ENCODE measurements around the gene SMYD3. TPM values are rescaled to one million over a fixed set of nuclear protein-coding genes. Genes with fewer than 3 reads are reported as not detected.
A peak's percentile ranks its signal among the peaks of the same experiment; 100 is the strongest.

SMYD3 gene
- total and polyA plus RNA-seq, 8 donors, result 20.4 to 35.1 (median 24.3) TPM

- TF ChIP-seq, protein P1, sequence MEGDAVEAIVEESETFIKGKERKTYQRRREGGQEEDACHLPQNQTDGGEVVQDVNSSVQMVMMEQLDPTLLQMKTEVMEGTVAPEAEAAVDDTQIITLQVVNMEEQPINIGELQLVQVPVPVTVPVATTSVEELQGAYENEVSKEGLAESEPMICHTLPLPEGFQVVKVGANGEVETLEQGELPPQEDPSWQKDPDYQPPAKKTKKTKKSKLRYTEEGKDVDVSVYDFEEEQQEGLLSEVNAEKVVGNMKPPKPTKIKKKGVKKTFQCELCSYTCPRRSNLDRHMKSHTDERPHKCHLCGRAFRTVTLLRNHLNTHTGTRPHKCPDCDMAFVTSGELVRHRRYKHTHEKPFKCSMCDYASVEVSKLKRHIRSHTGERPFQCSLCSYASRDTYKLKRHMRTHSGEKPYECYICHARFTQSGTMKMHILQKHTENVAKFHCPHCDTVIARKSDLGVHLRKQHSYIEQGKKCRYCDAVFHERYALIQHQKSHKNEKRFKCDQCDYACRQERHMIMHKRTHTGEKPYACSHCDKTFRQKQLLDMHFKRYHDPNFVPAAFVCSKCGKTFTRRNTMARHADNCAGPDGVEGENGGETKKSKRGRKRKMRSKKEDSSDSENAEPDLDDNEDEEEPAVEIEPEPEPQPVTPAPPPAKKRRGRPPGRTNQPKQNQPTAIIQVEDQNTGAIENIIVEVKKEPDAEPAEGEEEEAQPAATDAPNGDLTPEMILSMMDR (IDR thresholded peaks at IDR 0.05), result no peak
- H3K4me3 ChIP-seq, result no peak overlapping the region
- intact Hi-C loops (cut with DNase I), result no loop called here
- ATAC-seq, result no peak
- no peaks in the 10 kb centered on the region for H3K4me1 ChIP-seq
- no peak overlapping the region for H3K27ac ChIP-seq
- H3K9me3 ChIP-seq, result peaks cover 0 to 71% of the 10 kb centered on the region in 2 donors
- no peaks in the 10 kb centered on the region for H3K27me3 ChIP-seq
- no peaks in the 10 kb centered on the region for H3K36me3 ChIP-seq
- DNase-seq, result no peak
Measured at GRCh38 chr1:246517391-246517790, 10.3 kb upstream of the SMYD3 start.

- no peak for ATAC-seq
- H3K4me3 ChIP-seq, result no peak overlapping the region
- DNase-seq, result no peak
- intact Hi-C loops (cut with DNase I), result no loop called here
- TF ChIP-seq, protein P1 (IDR thresholded peaks at IDR 0.05), result no peak
- no peaks in the 10 kb centered on the region for H3K4me1 ChIP-seq
- no peak overlapping the region for H3K27ac ChIP-seq
- H3K9me3 ChIP-seq, result peaks cover 0 to 71% of the 10 kb centered on the region in 2 donors
- H3K36me3 ChIP-seq, result no peaks in the 10 kb centered on the region
- no peaks in the 10 kb centered on the region for H3K27me3 ChIP-seq
Measured at GRCh38 chr1:246516126-246516525, 9.0 kb upstream of the SMYD3 start.

GRCh38 chr1:246515390-246516005 lies 8.4 kb upstream of the SMYD3 start:
- no peak for ATAC-seq

DNA sequence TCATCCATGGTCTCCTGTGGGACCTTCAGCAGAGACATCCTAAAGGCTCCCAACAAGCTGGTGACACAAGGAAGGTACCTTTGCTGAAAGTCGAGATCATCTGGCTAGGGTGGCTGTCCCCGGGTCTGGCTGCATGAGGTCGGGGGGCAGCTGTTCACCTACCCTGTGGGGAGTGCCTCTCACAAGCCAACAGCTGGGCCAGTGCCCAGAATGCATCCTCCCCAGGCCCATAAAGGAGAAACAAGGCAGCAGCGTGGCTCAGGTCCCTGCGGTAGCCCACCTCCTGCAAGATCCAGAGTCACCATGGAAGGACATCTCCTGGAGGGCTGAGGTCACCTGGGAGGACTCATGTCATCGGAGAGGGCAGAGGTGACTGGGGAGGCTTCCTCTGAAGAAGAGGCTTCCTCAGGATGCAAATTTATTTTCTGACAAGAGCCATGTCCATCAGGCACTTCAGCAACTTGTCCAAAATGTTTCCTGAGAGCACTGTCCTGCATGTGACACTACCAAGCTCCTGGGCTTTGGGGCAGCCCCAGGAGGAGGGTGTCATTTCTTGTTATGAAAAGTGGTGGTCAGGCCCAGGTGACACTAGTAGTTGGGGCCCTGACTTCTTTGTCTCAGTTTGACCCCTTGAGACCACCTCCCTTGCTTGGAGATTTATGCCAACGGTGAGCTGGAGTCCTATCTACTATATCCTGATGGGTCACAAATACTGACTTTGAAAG lies 6.7 kb upstream of the SMYD3 start:
- H3K4me1 ChIP-seq, result no peaks in the 10 kb centered on the region
- no peak for ATAC-seq
- H3K4me3 ChIP-seq, result no peak overlapping the region
- H3K9me3 ChIP-seq, result peaks cover 0 to 65% of the 10 kb centered on the region in 2 donors
- DNase-seq, result peak in 1 of 4 donors; percentile 52
- TF ChIP-seq, protein P1 (IDR thresholded peaks at IDR 0.05), result no peak
- H3K36me3 ChIP-seq, result no peaks in the 10 kb centered on the region
- H3K27ac ChIP-seq, result no peak overlapping the region
- no peaks in the 10 kb centered on the region for H3K27me3 ChIP-seq
- intact Hi-C loops (cut with DNase I), result no loop called here

More at GRCh38 chr1:246515390-246516005, 8.4 kb upstream of the SMYD3 start:
- intact Hi-C loops (cut with DNase I), result no loop called here
- no peak for DNase-seq
- Histone ChIP-seq H3K27ac (no peak overlapping the region), H3K27me3 (no peaks in the 10 kb centered on the region), H3K9me3 (peaks cover 0 to 71% of the 10 kb centered on the region in 2 donors), H3K4me3 (no peak overlapping the region), H3K4me1 (no peaks in the 10 kb centered on the region), H3K36me3 (no peaks in the 10 kb centered on the region)
- TF ChIP-seq, protein P1 (IDR thresholded peaks at IDR 0.05), result no peak

GRCh38 chr1:246513041-246513440 lies 6.0 kb upstream of the SMYD3 start:
- peak in 1 of 4 donors; percentile 57 for DNase-seq
- H3K27me3 ChIP-seq, result no peaks in the 10 kb centered on the region
- no peak overlapping the region for H3K27ac ChIP-seq
- no peak for ATAC-seq
- H3K36me3 ChIP-seq, result no peaks in the 10 kb centered on the region
- H3K4me3 ChIP-seq, result no peak overlapping the region
- no peaks in the 10 kb centered on the region for H3K4me1 ChIP-seq
- TF ChIP-seq, protein P1 (IDR thresholded peaks at IDR 0.05), result no peak
- intact Hi-C loops (cut with DNase I), result no loop called here
- H3K9me3 ChIP-seq, result peaks cover 0 to 57% of the 10 kb centered on the region in 2 donors
